Endothelial cell of umbilical vein (primary cell): Measurements from ENCODE around the gene FBXL19. TPM values are rescaled to one million over a fixed set of nuclear protein-coding genes. Genes with fewer than 3 reads are reported as not detected.

Experiments used
- BruUV-seq: library from RNA; stranded (reverse); fragments of 400-500 nt; replicated peaks from 2 replicates; lab custom pipeline; 2021; lab: Mats Ljungman, UMichigan
- CTCF ChIA-PET: fragments of 300-600, 350-600 bp; sonication (Branson Sonifier 250); formaldehyde crosslinking; loops from one replicate; lab custom pipeline; 2021; ENCODE audit warnings: antibody characterized with exemption, inconsistent platforms; lab: Charles Lee
- POLR2A ChIA-PET: fragments of 300-600, 350-600 bp; sonication (Branson Sonifier 250); formaldehyde crosslinking; loops from one replicate; lab custom pipeline; 2021; ENCODE audit warnings: antibody characterized with exemption, inconsistent platforms; lab: Charles Lee
- DNase-seq: peaks from one replicate; pipeline ENCODE4 v3.0.0-alpha.2; 2011; ENCODE audit warnings: low read depth, low spot score
- FAIRE-seq: peaks from 2 replicates; lab custom pipeline; 2011; peaks lifted over from hg19 to GRCh38; lab: Jason Lieb, UNC
- H2AFZ ChIP-seq: 2 replicates; pipeline ENCODE4 v1.6.0; 2012; ENCODE audit warnings: low read depth, low read length, control low read depth, inconsistent platforms
- H3K27ac ChIP-seq: 2 replicates; pipeline ENCODE4 v1.5.1; 2011; ENCODE audit warnings: low read depth, mild to moderate bottlenecking, control low read depth, low read length, moderate library complexity; ENCODE audit not compliant: insufficient read depth
- H3K27me3 ChIP-seq, 2 experiments: 2 replicates each; pipeline versions ENCODE4 v1.6.0 to v1.6.1; 2011; ENCODE audit warnings: low read length in 2 of 2, mixed read lengths in 1 of 2; ENCODE audit not compliant: control insufficient read depth in 2 of 2, insufficient read depth in 2 of 2
- H3K36me3 ChIP-seq, 2 experiments: 2 replicates in 1 of 2; 3 replicates in 1 of 2; pipeline ENCODE4 v1.5.1; 2011; ENCODE audit warnings: low read length in 2 of 2, mild to moderate bottlenecking in 1 of 2, moderate library complexity in 1 of 2; ENCODE audit not compliant: control insufficient read depth in 2 of 2, insufficient read depth in 2 of 2; ENCODE audit errors: extremely low read depth in 1 of 2
- H3K4me1 ChIP-seq: 3 replicates; pipeline ENCODE4 v1.5.1; 2011; ENCODE audit warnings: mild to moderate bottlenecking, low read length; ENCODE audit not compliant: control insufficient read depth, insufficient read depth; ENCODE audit errors: extremely low read depth
- H3K4me2 ChIP-seq: 2 replicates; pipeline ENCODE4 v1.6.1; 2011; ENCODE audit warnings: low read length, control low read depth, mixed read lengths; ENCODE audit not compliant: insufficient read depth
- H3K4me3 ChIP-seq, 3 experiments: fragments of 200-600 bp in 1 of 3; sonication (generic), shearing (Covaris generic) in 1 of 3; replicated peaks in 1 of 3; 2 replicates each; pipeline ENCODE4 v1.5.1; 2011 to 2016; ENCODE audit warnings: control low read depth in 3 of 3, low read length in 3 of 3, mild to moderate bottlenecking in 2 of 3, inconsistent platforms in 1 of 3, low read depth in 1 of 3, moderate library complexity in 1 of 3; ENCODE audit not compliant: insufficient read depth in 1 of 3
- H3K79me2 ChIP-seq: 2 replicates; pipeline ENCODE4 v1.6.0; 2012; ENCODE audit warnings: low read length, inconsistent platforms; ENCODE audit not compliant: control insufficient read depth, insufficient read depth
- H3K9ac ChIP-seq: replicated peaks from 2 replicates; pipeline ENCODE3; 2011; ENCODE audit warnings: low read length, control low read depth; ENCODE audit not compliant: insufficient read depth; ENCODE audit errors: extremely low read depth
- H3K9me1 ChIP-seq: replicated peaks from 3 replicates; pipeline ENCODE4 v1.6.0; 2011; ENCODE audit warnings: mild to moderate bottlenecking, low read length; ENCODE audit not compliant: control insufficient read depth, insufficient read depth; ENCODE audit errors: extremely low read depth
- H3K9me3 ChIP-seq: replicated peaks from 2 replicates; pipeline ENCODE4 v1.5.1; 2012; ENCODE audit warnings: low read length, inconsistent platforms; ENCODE audit not compliant: control insufficient read depth, insufficient read depth
- H4K20me1 ChIP-seq: replicated peaks from 2 replicates; pipeline ENCODE3; 2011; ENCODE audit warnings: mild to moderate bottlenecking, low read length; ENCODE audit not compliant: control insufficient read depth, insufficient read depth; ENCODE audit errors: extremely low read depth
- CTCF ChIP-seq, 2 donors: IDR thresholded peaks; 1 replicate in 1 of 2; 2 replicates in 1 of 2; pipeline ENCODE4 v1.5.1; 2011; ENCODE audit warnings: low read length in 2 of 2, mild to moderate bottlenecking in 2 of 2, moderate library complexity in 2 of 2, control low read depth in 1 of 2, inconsistent platforms in 1 of 2, low read depth in 1 of 2; ENCODE audit not compliant: insufficient read depth in 1 of 2; ENCODE audit errors: extremely low read depth in 1 of 2
- EZH2 ChIP-seq: IDR thresholded peaks from 2 replicates; pipeline ENCODE4 v1.6.1; 2012; ENCODE audit warnings: borderline replicate concordance, low read depth, mild to moderate bottlenecking, moderate library complexity, low read length, inconsistent platforms; ENCODE audit not compliant: severe bottlenecking
- FOS ChIP-seq: IDR thresholded peaks from 2 replicates; pipeline ENCODE4 v1.6.1; 2011; ENCODE audit warnings: mild to moderate bottlenecking, low read length, moderate library complexity, borderline replicate concordance; ENCODE audit not compliant: insufficient read depth
- GATA2 ChIP-seq: IDR thresholded peaks from 2 replicates; pipeline ENCODE4 v1.7.0; 2011; ENCODE audit warnings: low read depth, mild to moderate bottlenecking, moderate library complexity, mixed read lengths, low read length; ENCODE audit not compliant: insufficient read length, insufficient read depth
- JUN ChIP-seq: IDR thresholded peaks from 2 replicates; pipeline ENCODE4 v1.6.1; 2011; ENCODE audit warnings: borderline replicate concordance, low read depth; ENCODE audit not compliant: insufficient read length, insufficient read depth
- MYC ChIP-seq: IDR thresholded peaks from one replicate; pipeline ENCODE4 v1.6.1; 2011; ENCODE audit warnings: mild to moderate bottlenecking, low read depth, low read length
- POLR2AphosphoS5 ChIP-seq: IDR thresholded peaks from 2 replicates; pipeline ENCODE4 v1.6.1; 2012; ENCODE audit warnings: low read depth, mild to moderate bottlenecking, control low read depth, low read length, moderate library complexity; ENCODE audit not compliant: insufficient read depth
- dilution Hi-C: fragments of 300-500 bp; cut with MboI; formaldehyde crosslinking; loops from one replicate; pipeline ENCODE4 v1.15.0; 2019; ENCODE audit warnings: low sequenced_read_pairs; ENCODE audit not compliant: extremely low pct_ligation_motif_present
- intact Hi-C: fragments of 100-400 bp; cut with micrococcal nuclease; formaldehyde crosslinking; loops from one replicate; pipeline ENCODE4 v1.10.0; 2022
- polyA plus RNA-seq, 4 experiments: library from polyadenylated mRNA; depleted of rRNA in 3 of 4; stranded (reverse) in 3 of 4; unstranded in 1 of 4; fragments of >200 nt; gene quantifications; 2 replicates each; pipeline versions ENCODE4 v1.2.1 to v1.2.3, GENCODE V29; 2011 to 2012; ENCODE audit warnings: missing spikeins in 1 of 4
- total RNA-seq: library from RNA; stranded (reverse); gene quantifications from 2 replicates; pipeline ENCODE4 v1.2.3, GENCODE V29; 2021

FBXL19 gene
- total and polyA plus RNA-seq, 2 donors (not counting 3 experiments of a cell fraction or from before 2014, with no cell fraction given): 22.1 to 38.0 TPM

GRCh38 chr16:30929167-30929566, 5.8 kb downstream of the FBXL19 start:
- H3K9me1 ChIP-seq: no peaks in the 10 kb centered on the region
- no peaks in the 10 kb centered on the region for H4K20me1 ChIP-seq
- FAIRE-seq: no peak
- H3K9ac ChIP-seq: no peak overlapping the region
- no peaks in the 10 kb centered on the region for H3K79me2 ChIP-seq
- dilution Hi-C loops: no loop called here
- DNase-seq: no peak
- intact Hi-C loops: no loop called here
- H3K27ac ChIP-seq: no peak overlapping the region
- no TSS peak for BruUV-seq
- no peaks in the 10 kb centered on the region for H3K9me3 ChIP-seq
- POLR2A ChIA-PET: no interaction called here
- TF ChIP-seq GATA2 (no peak), POLR2AphosphoS5 (no peak), CTCF (IDR thresholded peaks at IDR 0.05; ENCODE audit: extremely low read depth in 1 of 2, insufficient read depth in 1 of 2, low read depth in 1 of 2, low read length in 2 of 2) (no peak), JUN (no peak), FOS (no peak), EZH2 (no peak), MYC (no peak)
- peaks cover 2% of the 10 kb centered on the region for H3K4me1 ChIP-seq
- CTCF ChIA-PET: interaction anchor here (0.8 kb wide), 1 partner anchor 84 kb away, joined by 3 read pairs; no protein-coding TSS in a partner anchor
- H3K36me3 ChIP-seq: peaks cover 4 to 30% of the 10 kb centered on the region in 2 experiments
- no peak overlapping the region for H3K4me2 ChIP-seq
- no peak overlapping the region for H2AFZ ChIP-seq
- no peak overlapping the region for H3K4me3 ChIP-seq
- no peaks in the 10 kb centered on the region for H3K27me3 ChIP-seq
